ENCODE measurements around the gene GCDH. TPM values are rescaled to one million over a fixed set of nuclear protein-coding genes. Genes with fewer than 3 reads are reported as not detected.

GCDH gene
- total RNA-seq, 1 experiment from 2014 or later, result 53.2 TPM

GRCh38 chr19:12867120-12868099, 23.6 kb upstream of the GCDH start:
- Histone ChIP-seq H2AK5ac (ENCODE audit: insufficient read length, low read length) (no peak overlapping the region), H3K23me2 (ENCODE audit: insufficient read length, low read depth, low read length, poor library complexity, severe bottlenecking) (peaks cover 5% of the 10 kb centered on the region), H3T11ph (ENCODE audit: low read length) (no peak overlapping the region), H4K5ac (ENCODE audit: insufficient read length, low read depth, low read length) (no peak overlapping the region), H3K14ac (ENCODE audit: insufficient read depth, low read length) (no peak overlapping the region), H3K27ac (ENCODE audit: insufficient read length, low read depth, low read length) (no peak overlapping the region), H3K4ac (ENCODE audit: low read depth, low read length) (no peak overlapping the region), H2AFZ (ENCODE audit: low read length) (no peak overlapping the region), H2BK120ac (ENCODE audit: low read depth, low read length, poor library complexity, severe bottlenecking) (no peak overlapping the region), H4K8ac (replicated peaks; ENCODE audit: insufficient read length, low read depth, low read length) (no peak overlapping the region), H4K20me1 (ENCODE audit: control insufficient read depth, insufficient read depth, insufficient read length) (peaks cover 7% of the 10 kb centered on the region), H3K9me3 (ENCODE audit: control insufficient read depth, low read depth, low read length) (no peaks in the 10 kb centered on the region), H3K4me2 (ENCODE audit: insufficient read depth, insufficient read length, low read length) (peak overlapping the region; percentile 74), H3K9ac (ENCODE audit: extremely low read depth, insufficient read length, low read length) (no peak overlapping the region), H3K56ac (ENCODE audit: insufficient read length, low read depth, low read length) (no peak overlapping the region), H2BK12ac (ENCODE audit: insufficient read length, low read depth, low read length) (no peak overlapping the region), H3K18ac (ENCODE audit: insufficient read length, low read depth, low read length) (no peak overlapping the region), H3K79me2 (ENCODE audit: insufficient read depth, low read length) (no peaks in the 10 kb centered on the region), H3K79me1 (ENCODE audit: insufficient read depth, low read depth, low read length, poor library complexity, severe bottlenecking) (no peaks in the 10 kb centered on the region), H2BK15ac (ENCODE audit: low read depth, low read length) (no peak overlapping the region), H3K27me3 (ENCODE audit: insufficient read depth, low read length) (no peaks in the 10 kb centered on the region), H2BK5ac (ENCODE audit: insufficient read length, low read length) (no peak overlapping the region), H3K4me1 (ENCODE audit: insufficient read depth, low read length) (peaks cover 3% of the 10 kb centered on the region; the same call in 1 of the 2 replicates), H3K23ac (ENCODE audit: insufficient read length, low read depth, low read length) (no peak overlapping the region), H2BK20ac (ENCODE audit: low read depth, low read length, poor library complexity, severe bottlenecking) (no peak overlapping the region), H4K91ac (ENCODE audit: insufficient read length, low read depth, low read length) (no peak overlapping the region)
- Mint-ChIP-seq H3K27ac (peak overlapping the region; percentile 50 to 95 (median 92); a peak in 5 of 7 replicates), H3K4me3 (peak overlapping the region; percentile 63 to 77), H3K4me1 (peaks cover 24 to 32% of the 10 kb centered on the region in 2 experiments), H3K9me3 (peaks cover 5 to 6% of the 10 kb centered on the region in 2 experiments; a peak in 4 of 5 replicates), H3K27me3 (ENCODE audit: low read depth) (peaks cover 11% of the 10 kb centered on the region), H3K36me3 (ENCODE audit: insufficient read depth in 1 of 3, low read depth in 3 of 3) (peaks cover 19 to 29% (median 20%) of the 10 kb centered on the region in 3 experiments)
- no CpG with 5 or more reads among the region's 51 CpGs for WGBS (ENCODE audit: extremely low coverage, insufficient read length, low lambda C conversion rate)
- TF ChIP-seq CTCF (conservative IDR thresholded peaks at IDR 0.05), result peak; percentile 43
- DNase-seq, result peak; percentile 94

All from H9 (cell line).